ENCODE results near the gene NBEAL2. TPM values are rescaled to one million over a fixed set of nuclear protein-coding genes. Genes with fewer than 3 reads are reported as not detected.

NBEAL2 gene
- total and polyA plus RNA-seq, 2 of the 4 experiments (the other 2 are of a cell fraction) = 2.2 to 12.5 TPM

DNA sequence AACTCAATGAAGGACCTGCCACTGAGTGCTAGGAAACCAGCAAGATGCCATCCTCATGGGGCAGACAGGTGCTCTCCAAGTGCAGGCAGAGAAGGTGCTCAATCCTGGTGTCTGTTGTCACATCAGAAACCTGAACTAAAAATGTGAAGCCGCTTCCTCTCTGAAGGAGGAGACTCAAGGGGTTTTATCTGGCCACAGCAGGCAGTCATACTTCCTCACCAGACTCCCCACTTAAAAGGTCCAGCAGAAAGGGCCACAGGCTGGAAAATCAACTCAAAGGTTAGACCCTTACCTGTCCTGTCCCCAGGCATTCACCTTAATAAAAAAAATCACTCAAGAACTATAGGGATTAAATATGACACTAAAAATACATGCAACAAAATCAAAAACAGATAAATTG lies 7.7 kb upstream of the NBEAL2 start:
- Histone ChIP-seq H3K36me3 (ENCODE audit: control insufficient read depth, insufficient read depth, low read length) (peaks cover 4% of the 10 kb centered on the region), H2BK15ac (ENCODE audit: low read depth, low read length) (no peak overlapping the region), H3K23ac (ENCODE audit: low read depth, low read length) (no peak overlapping the region), H3K4me1 (ENCODE audit: control insufficient read depth, insufficient read depth, low read length) (peaks cover 18% of the 10 kb centered on the region), H4K5ac (ENCODE audit: low read depth, low read length) (no peak overlapping the region), H2BK120ac (ENCODE audit: low read depth, low read length) (no peak overlapping the region), H2AK9ac (replicated peaks; ENCODE audit: low read depth, low read length, poor library complexity) (no peak overlapping the region), H3K79me1 (ENCODE audit: low read depth in 1 of 2, low read length in 2 of 2) (peaks cover 27 to 73% of the 10 kb centered on the region in 2 experiments), H3K9ac (ENCODE audit: low read depth, low read length) (no peak overlapping the region), H3K9me1 (ENCODE audit: insufficient read depth, low read length) (peaks cover 34% of the 10 kb centered on the region), H4K8ac (ENCODE audit: low read depth in 2 of 2, low read length in 2 of 2) (no peak overlapping the region), H2AK5ac (ENCODE audit: low read depth, low read length) (no peak overlapping the region), H3K18ac (ENCODE audit: low read depth, low read length) (no peak overlapping the region), H4K91ac (ENCODE audit: insufficient read depth, low read depth, low read length) (no peak overlapping the region), H3K27me3 (ENCODE audit: control insufficient read depth, insufficient read depth, low read length) (no peaks in the 10 kb centered on the region), H2BK5ac (ENCODE audit: low read depth, low read length, poor library complexity, severe bottlenecking) (no peak overlapping the region), H3K27ac (ENCODE audit: insufficient read depth, low read length) (no peak overlapping the region), H2BK20ac (ENCODE audit: low read depth, low read length) (no peak overlapping the region), H3K9me3 (ENCODE audit: control insufficient read depth, insufficient read depth, low read length) (no peaks in the 10 kb centered on the region), H3K4ac (ENCODE audit: low read depth, low read length) (no peak overlapping the region), H2AFZ (replicated peaks; ENCODE audit: low read length, poor library complexity) (no peak overlapping the region), H3K14ac (replicated peaks; ENCODE audit: low read depth, low read length) (no peak overlapping the region), H3K4me2 (ENCODE audit: low read depth, low read length) (no peak overlapping the region), H4K20me1 (ENCODE audit: insufficient read depth, low read length) (peaks cover 78% of the 10 kb centered on the region), H3K56ac (ENCODE audit: extremely low read depth, insufficient read depth, low read length) (no peak overlapping the region), H3K4me3 (ENCODE audit: insufficient read depth, low read depth, low read length) (no peak overlapping the region)
- dilution Hi-C loops (cut with HindIII; ENCODE audit: low sequenced_read_pairs, unreplicated experiment) (no loop called here), intact Hi-C loops (cut with micrococcal nuclease) (no loop called here), in situ Hi-C loops (cut with MboI; ENCODE audit: low sequenced_read_pairs) (no loop called here)
- WGBS, 2 experiments (ENCODE audit: extremely low coverage in 2 of 2, insufficient read length in 1 of 2) = no CpG with 5 or more reads among the region's 1 CpG
- ChIA-PET CTCF (no interaction called here), POLR2A (ENCODE audit: unreplicated experiment) (no interaction called here)
- no TSS peak for BruUV-seq (replicated peaks)
- no peak for TF ChIP-seq MAZ (IDR thresholded peaks at IDR 0.05; ENCODE audit: borderline replicate concordance, low read depth, low read length)
- TF ChIP-seq, protein P1, sequence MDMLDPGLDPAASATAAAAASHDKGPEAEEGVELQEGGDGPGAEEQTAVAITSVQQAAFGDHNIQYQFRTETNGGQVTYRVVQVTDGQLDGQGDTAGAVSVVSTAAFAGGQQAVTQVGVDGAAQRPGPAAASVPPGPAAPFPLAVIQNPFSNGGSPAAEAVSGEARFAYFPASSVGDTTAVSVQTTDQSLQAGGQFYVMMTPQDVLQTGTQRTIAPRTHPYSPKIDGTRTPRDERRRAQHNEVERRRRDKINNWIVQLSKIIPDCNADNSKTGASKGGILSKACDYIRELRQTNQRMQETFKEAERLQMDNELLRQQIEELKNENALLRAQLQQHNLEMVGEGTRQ (IDR thresholded peaks at IDR 0.05; ENCODE audit: low read depth, low read length) = no peak
- TF ChIP-seq RCOR1 (IDR thresholded peaks at IDR 0.05; ENCODE audit: insufficient replicate concordance, low read length) = no peak
- TF ChIP-seq BHLHE40 (IDR thresholded peaks at IDR 0.05; ENCODE audit: low read depth, low read length) = no peak
- TF ChIP-seq RFX5 (IDR thresholded peaks at IDR 0.05; ENCODE audit: low read depth, low read length) = no peak
- no peak for TF ChIP-seq NFE2L2 (IDR thresholded peaks at IDR 0.05; ENCODE audit: low read depth, low read length)
- TF ChIP-seq POLR2A (IDR thresholded peaks at IDR 0.05; ENCODE audit: low read depth, low read length) = no peak
- no peak for TF ChIP-seq CEBPB (IDR thresholded peaks at IDR 0.05; ENCODE audit: low read depth, low read length)
- TF ChIP-seq, protein P2, sequence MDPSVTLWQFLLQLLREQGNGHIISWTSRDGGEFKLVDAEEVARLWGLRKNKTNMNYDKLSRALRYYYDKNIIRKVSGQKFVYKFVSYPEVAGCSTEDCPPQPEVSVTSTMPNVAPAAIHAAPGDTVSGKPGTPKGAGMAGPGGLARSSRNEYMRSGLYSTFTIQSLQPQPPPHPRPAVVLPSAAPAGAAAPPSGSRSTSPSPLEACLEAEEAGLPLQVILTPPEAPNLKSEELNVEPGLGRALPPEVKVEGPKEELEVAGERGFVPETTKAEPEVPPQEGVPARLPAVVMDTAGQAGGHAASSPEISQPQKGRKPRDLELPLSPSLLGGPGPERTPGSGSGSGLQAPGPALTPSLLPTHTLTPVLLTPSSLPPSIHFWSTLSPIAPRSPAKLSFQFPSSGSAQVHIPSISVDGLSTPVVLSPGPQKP (IDR thresholded peaks at IDR 0.05; ENCODE audit: borderline replicate concordance, low read depth, low read length) = no peak
- TF ChIP-seq SMC3 (IDR thresholded peaks at IDR 0.05; ENCODE audit: low read depth, low read length) = no peak
- no peak for TF ChIP-seq RAD21 (IDR thresholded peaks at IDR 0.05; ENCODE audit: low read length)
- no peak for TF ChIP-seq CHD1 (IDR thresholded peaks at IDR 0.05; ENCODE audit: low read depth, low read length)
- TF ChIP-seq MXI1 (IDR thresholded peaks at IDR 0.05; ENCODE audit: borderline replicate concordance, low read depth, low read length) = no peak
- DNase-seq (no peak), ATAC-seq (ENCODE audit: low read depth) (no peak)
